LNCAP (cell line): Measurements from ENCODE around the gene PTPRG.

Experiments used
- CTCF ChIP-seq: fragments of 450-650 bp; IDR thresholded peaks from 2 replicates; pipeline ENCODE4 v1.5.1; 2017; ENCODE audit warnings: mild to moderate bottlenecking

The PTPRG gene

GRCh38 chr3:61662861-61663260 lies 101.5 kb downstream of the PTPRG start:
- no peak for TF ChIP-seq CTCF

- no peak for TF ChIP-seq CTCF
Measured at GRCh38 chr3:61663356-61664104, 102.2 kb downstream of the PTPRG start.

- no peak for TF ChIP-seq CTCF
Measured at GRCh38 chr3:61664105-61664482, 102.7 kb downstream of the PTPRG start.

- no peak for TF ChIP-seq CTCF
Measured at GRCh38 chr3:61665121-61665520, 103.8 kb downstream of the PTPRG start.

- TF ChIP-seq CTCF, result no peak
Measured at GRCh38 chr3:61665987-61666386, 104.6 kb downstream of the PTPRG start.

GRCh38 chr3:61666615-61667330 lies 105.4 kb downstream of the PTPRG start:
- no peak for TF ChIP-seq CTCF

- TF ChIP-seq CTCF, result no peak
Measured at GRCh38 chr3:61667383-61667782, 106.0 kb downstream of the PTPRG start.
